HG03045 (cell line): ENCODE data around the gene MAP2K5.
A peak's percentile ranks its signal among the peaks of the same experiment; 100 is the strongest.

Source experiments
- ATAC-seq: cut with Tn5 transposase; IDR thresholded peaks from one replicate; pipeline ENCODE4 v1.9.1; 2021; ENCODE audit warnings: mild to moderate bottlenecking, moderate library complexity; ENCODE audit not compliant: unreplicated experiment

The MAP2K5 gene

GRCh38 chr15:67775998-67776397, 233.5 kb downstream of the MAP2K5 start:
- ATAC-seq = no peak

DNA sequence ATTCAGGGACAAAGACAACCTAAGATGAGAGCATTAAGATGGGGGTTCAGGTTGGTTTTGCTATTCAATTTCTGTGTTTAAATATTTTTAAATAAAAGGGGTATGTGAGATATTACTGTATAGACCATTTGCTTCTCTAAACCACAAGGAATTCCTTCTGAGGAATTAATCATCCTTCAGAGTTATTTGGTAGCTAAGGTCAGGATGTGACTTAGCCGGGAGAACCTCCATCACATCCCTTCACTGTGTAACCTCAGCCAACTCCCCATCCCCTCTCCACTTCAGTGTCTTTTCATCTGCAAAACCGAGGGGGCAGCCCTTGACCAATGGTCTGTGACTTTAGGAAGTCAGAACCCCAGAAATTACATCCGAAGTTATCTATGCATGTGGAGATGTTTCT, 234.1 kb downstream of the MAP2K5 start:
- no peak for ATAC-seq

DNA sequence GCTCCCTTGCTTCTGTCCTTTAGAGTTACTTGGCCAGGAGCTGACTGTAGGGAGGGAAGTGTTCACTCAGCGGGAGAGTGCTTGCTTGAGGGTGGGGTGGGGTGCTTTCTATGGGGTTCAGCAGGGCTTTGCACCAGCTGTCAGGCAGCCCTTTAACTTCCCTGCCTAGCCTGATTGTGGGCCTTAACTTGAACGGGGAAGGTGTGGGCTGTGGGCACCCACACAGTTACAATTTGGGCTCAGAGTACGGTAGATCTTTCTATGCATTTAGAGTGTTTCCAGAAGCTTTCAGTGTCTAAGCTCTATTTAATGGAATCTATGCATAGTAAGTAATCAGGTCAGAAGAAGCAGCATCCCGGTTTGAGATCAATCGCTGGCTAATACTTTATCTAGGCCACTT, 234.6 kb downstream of the MAP2K5 start:
- ATAC-seq = no peak

DNA sequence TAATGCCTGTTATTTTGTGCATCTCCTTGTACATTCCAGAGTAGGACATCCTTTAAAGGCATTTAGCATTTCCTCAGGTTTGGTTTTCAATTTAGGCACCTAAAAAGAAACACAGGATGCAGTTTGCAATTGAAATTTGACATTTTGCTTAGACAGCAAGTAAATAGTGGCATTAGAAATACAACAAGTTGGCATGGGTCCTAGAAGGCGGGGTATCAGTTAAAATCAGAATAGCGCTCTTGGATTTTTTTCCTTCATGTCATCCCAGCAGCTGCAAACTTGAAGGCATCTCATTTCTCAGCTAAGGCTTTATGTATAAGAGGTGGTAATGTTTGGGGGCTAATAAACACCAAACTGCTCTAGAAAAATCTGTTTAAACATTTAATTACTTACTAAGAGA, 235.3 kb downstream of the MAP2K5 start:
- no peak for ATAC-seq

DNA sequence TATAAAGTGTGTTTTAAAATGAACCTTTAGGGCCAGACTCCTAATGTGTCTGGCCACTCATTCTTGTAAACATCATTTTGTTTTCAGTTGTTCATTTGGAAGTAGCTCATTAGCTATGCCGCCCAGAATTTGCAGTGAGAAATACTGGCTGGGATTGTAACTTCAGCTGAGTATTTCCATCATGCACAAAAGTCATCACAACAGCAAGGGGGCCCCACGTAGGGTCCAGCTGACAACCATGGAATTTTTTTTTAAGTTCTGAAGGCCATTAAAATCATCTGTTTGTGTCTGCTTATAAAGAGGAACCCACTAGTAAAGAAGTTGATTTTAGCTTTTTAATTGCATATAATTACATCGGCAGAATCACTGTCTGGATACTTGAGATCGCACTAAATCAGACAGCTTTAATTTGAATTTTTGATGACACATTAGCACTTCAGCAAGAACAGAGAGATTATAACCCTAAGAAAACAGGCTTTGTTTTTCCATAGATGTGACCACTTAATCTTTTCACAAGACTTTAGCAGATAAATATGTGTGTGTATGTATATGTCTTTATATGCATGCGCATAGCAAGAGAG, 236.6 kb downstream of the MAP2K5 start:
- no peak for ATAC-seq

DNA sequence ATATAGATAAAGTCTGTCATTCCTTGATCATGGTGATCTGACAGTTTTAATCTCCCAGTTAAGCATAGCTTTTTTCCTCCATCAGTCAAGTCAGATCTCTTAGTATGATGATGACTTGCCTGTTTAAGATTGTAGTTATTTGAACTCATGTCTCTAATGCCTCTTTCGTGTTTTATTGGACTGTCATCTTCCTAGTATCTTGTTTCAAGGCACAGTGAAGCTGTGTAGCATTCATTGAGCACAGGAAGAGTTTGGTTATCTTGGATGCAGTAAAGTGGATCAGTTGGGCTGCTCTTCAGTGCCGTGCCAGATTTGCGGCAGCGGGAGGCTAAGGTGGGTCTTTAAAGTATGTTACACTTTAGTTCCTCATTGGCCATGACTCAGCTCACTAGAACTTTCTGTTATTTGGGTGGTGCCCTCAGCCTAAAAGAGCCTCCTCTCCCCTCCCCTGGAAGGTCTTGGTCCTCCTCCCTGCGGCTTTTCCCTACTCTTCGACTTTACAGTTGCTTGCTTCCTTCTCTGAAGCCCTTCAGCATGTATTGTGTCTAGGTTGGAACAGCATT, 237.1 kb downstream of the MAP2K5 start:
- no peak for ATAC-seq

- no peak for ATAC-seq
These were observed 238.6 kb downstream of the MAP2K5 start for GRCh38 chr15:67781061-67781460.

- no peak for ATAC-seq
These were observed 239.6 kb downstream of the MAP2K5 start for GRCh38 chr15:67781907-67782690.

- ATAC-seq = no peak
These were observed 240.1 kb downstream of the MAP2K5 start for GRCh38 chr15:67782691-67782991.

DNA sequence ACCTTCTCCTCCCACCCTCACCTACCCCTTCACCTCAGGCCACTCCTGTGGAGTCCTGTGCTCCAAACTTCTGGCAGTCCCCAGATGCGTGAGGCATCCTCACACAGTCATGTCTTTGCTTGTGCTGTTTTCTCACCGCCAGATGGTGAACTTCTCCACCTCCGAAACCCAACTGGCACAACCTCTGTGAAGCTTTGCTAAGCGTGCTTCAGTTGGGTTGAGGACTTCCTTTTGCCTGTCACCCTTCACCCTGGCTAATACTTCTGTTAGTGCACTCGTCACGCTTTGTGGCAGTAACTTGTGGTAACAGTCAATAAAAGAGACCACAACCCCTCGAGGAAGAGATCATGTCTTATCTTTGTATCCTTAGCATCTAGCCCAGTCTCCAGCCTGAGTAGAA, 240.8 kb downstream of the MAP2K5 start:
- no peak for ATAC-seq

DNA sequence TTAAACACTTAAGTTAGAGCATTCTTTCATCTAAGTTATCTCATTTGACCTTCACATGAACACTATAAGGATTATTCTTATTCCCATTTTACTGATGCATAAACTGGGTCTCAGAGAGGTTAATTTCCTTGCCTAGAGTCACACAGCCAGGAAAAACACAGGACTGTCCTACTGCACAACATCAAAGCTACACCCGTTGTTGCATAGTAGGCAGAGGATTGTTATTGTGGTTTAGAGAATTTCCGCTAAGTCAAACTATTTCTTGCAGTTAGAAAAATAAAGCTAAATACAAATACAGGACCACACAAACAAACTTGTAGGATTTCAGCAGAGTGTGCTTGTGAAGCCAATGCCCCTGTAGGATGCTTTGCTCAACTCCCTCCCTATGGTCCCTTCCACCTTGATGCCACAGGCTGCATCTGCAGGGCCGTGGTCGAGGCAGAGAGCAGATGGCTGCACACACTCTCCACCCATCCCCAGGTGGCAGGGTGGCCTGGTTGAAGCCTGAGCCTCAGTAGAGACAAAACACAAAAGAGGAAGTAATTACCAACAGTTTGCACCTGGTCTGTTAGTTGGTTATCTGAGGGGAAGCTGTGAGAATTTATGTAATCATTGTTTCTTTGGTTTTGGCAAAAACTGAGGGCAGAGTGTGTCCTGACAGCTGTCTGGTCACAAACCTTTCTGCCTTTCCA, 241.7 kb downstream of the MAP2K5 start:
- ATAC-seq = peak; percentile 80

DNA sequence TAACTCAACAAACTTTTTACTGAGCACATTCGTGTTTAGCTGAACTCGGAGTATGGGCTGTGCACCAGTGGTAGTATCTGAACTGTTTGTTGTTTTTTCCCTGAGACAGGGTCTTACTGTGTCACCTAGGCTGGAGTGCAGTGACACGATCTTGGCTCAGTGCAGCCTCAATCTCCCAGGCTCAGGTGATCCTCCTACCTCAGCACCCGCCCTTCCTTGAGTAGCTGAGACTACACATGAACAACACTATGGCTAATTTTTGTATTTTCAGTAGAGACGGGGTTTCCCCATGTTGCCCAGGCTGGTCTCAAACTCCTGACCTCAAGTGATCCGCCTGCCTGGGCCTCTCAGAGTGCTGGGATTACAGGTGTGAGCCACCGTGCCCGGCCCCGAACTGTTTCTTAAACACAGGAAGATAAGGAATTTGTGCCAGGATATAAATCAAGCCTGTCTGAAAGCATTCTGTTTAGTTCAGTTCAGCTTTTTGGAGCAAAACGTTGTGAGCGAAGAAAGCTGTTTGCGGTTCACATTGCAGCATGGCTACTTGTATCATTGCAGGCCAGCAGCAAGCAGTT, 242.4 kb downstream of the MAP2K5 start:
- peak; percentile 24 for ATAC-seq

DNA sequence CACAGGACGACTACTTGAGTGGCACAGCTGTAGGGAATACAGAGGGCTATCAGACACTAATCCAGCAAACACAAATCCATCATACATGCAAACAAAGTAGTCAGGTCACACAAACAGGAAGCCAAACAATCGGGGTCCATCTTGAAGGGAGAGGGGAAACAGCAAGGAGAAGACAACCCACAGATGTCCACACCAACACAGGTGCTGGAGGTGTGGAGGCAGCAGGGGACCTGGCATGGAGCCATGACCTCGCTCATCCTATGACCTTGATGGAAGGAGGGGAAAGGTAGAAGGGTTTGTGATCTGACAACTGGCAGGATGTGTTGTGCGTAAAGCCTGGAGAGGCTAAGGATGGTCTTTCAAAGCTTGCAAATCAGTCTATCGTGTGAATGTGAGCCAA, 242.9 kb downstream of the MAP2K5 start:
- ATAC-seq = no peak

GRCh38 chr15:67786646-67787045, 244.1 kb downstream of the MAP2K5 start:
- no peak for ATAC-seq

- ATAC-seq = no peak
These were observed 246.5 kb downstream of the MAP2K5 start for GRCh38 chr15:67788986-67789385.

- no peak for ATAC-seq
These were observed 248.3 kb downstream of the MAP2K5 start for GRCh38 chr15:67790610-67791319.

- ATAC-seq = no peak
These were observed 249.9 kb downstream of the MAP2K5 start for GRCh38 chr15:67792250-67792942.

DNA sequence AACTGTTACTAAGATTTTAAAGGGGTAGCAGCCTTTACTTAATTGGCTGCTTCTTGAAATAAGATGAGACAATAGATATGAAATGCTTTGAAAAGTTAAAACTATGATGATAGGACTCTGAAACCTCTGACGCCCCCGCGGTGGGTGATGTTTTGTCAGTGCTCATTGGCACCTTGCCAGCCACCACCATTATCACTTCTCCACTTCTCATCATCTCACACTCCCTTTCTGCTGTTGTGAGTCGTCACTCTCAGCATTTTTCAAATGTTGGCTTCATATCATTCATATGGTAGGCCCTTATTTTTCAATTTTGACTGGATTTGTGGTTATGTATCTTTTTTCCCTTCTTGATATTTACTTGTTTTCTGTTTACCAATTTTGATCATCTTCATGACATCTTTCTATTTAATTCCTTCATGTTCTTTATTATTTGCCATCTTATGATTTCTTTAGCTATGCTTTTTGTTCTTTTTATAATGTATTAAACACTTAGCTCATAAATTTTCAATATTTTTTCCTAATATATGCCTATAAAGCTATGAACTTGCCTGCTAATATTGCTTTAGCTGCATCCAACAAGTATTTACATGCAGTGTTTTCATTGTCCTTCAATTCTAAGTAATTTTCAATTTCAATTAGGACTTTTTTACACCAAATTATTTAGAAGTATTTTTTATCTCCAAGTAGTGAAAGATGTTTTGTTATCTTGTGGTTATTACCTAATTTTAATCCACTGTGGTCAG, 252.5 kb downstream of the MAP2K5 start:
- no peak for ATAC-seq

GRCh38 chr15:67796196-67797127, 254.0 kb downstream of the MAP2K5 start:
- ATAC-seq = no peak
